Mucosa of rectum (tissue), 2 donors: Measurements from ENCODE around the gene TIGD7.
A peak's percentile ranks its signal among the peaks of the same experiment; 100 is the strongest.

Experiments
- H3K27ac ChIP-seq, 2 donors: one replicate each; pipeline ENCODE4 v1.7.0; 2013; ENCODE audit warnings: inconsistent platforms in 2 of 2, low read depth in 2 of 2, low read length in 2 of 2
- H3K27me3 ChIP-seq, 2 donors: one replicate each; pipeline ENCODE4 v1.7.0; 2013; ENCODE audit warnings: low read length in 2 of 2; ENCODE audit not compliant: control insufficient read depth in 2 of 2, insufficient read depth in 2 of 2
- H3K36me3 ChIP-seq, 2 donors: one replicate each; pipeline ENCODE4 v1.7.0; 2013; ENCODE audit warnings: low read length in 2 of 2; ENCODE audit not compliant: control insufficient read depth in 2 of 2, insufficient read depth in 2 of 2
- H3K4me1 ChIP-seq, 2 donors: one replicate each; pipeline ENCODE4 v1.7.0; 2013; ENCODE audit warnings: low read length in 2 of 2, mild to moderate bottlenecking in 1 of 2; ENCODE audit not compliant: control insufficient read depth in 2 of 2, insufficient read depth in 2 of 2
- H3K4me3 ChIP-seq, 2 donors: one replicate each; pipeline ENCODE4 v1.7.0; 2013; ENCODE audit warnings: low read length in 2 of 2
- H3K9ac ChIP-seq, 2 donors: one replicate each; pipeline ENCODE4 v1.7.0; 2013; ENCODE audit warnings: low read length in 2 of 2, low read depth in 1 of 2, mild to moderate bottlenecking in 1 of 2
- H3K9me3 ChIP-seq, 2 donors: one replicate each; pipeline ENCODE4 v1.7.0; 2013; ENCODE audit warnings: low read length in 2 of 2; ENCODE audit not compliant: control insufficient read depth in 2 of 2
- donor health status: healthy.
- donor health status: Normal muscosa, but diverticular disease.

The TIGD7 gene

DNA sequence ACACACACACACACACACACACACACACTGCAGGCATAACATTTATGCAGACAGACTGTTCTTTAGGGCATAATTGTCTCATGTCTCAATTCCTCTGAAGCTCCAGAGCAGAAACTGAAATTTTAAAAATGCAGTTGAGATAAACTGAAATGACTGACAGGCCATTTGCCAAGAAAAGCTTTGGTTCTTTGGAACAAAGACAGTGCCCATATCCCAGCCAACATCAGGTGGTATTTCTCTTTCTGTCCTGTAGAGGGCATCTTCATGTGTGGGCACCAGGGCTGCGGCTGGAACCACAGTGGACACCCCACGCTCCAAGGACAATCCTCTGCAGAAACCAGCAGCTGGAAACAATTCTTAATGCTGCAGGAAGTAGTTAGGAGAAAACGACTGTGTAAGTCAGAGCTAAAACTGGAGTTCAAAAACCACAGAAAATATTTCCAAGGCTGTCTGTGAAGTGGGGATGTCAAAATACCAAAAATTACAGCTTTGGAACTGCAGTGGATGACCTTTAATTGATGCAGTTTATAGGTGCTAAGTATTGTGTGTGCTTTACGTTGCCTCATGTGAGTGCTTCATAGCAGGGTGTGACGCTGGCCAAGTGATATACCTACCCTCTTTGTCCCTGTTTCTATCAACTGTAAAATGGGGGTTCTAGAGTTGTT, 38.2 kb downstream of the TIGD7 start:
- Histone ChIP-seq H3K9ac (no peak overlapping the region), H3K27ac (no peak overlapping the region), H3K4me3 (no peak overlapping the region), H3K4me1 (peaks cover 5 to 10% of the 10 kb centered on the region in 2 donors), H3K27me3 (no peaks in the 10 kb centered on the region), H3K36me3 (peaks cover 4 to 5% of the 10 kb centered on the region in 2 donors), H3K9me3 (no peaks in the 10 kb centered on the region)

DNA sequence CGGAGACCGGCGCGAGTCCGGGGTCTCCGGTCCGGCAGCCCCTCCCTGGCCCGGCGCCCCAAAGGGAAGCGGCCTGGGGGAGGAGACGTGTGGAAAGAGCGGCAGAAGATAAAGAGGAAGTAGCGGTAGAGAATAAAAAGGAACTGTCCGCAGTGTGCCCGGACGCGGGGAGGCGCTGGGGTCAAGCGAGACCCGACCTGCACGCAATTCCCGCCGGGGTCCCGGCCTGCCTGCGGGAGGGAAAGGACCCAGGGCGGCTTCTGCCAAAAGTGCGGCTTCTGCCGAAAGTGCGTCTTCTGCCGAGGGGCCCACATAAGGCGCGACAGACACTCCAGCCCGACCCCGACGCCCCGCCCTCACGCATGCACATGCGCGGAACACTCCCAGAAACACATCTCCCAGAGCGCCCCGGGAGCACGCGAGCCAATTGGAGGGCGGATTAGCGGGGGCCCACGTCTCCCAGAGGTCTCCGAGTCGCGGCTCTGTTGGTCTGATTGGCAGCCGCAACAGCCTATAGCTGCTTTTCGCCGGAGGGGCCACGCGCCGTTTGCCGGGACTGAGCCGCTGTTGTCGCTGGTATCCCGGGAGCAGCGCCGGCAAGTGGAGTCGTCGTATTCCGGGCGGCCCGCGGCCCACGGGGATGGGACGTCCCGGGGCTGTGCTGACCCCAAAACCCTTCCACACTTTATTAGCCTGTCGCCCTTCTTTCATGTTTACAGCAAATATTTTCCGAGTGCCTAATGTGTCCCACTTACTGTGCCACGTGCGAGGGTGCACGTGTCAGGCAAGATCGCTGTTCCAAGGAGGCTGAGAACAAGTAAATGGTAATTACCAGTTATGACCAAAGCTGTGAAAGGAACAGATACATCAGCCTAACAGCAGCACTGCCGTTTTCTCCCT, 40.8 kb downstream of the TIGD7 start:
- Histone ChIP-seq H3K4me3 (peak overlapping the region; percentile 90), H3K9me3 (no peaks in the 10 kb centered on the region), H3K27me3 (no peaks in the 10 kb centered on the region), H3K9ac (peak overlapping the region; percentile 84 to 95), H3K4me1 (peaks cover 5 to 10% of the 10 kb centered on the region in 2 donors), H3K27ac (peak overlapping the region; percentile 99 to 100), H3K36me3 (peaks cover 4 to 5% of the 10 kb centered on the region in 2 donors)

DNA sequence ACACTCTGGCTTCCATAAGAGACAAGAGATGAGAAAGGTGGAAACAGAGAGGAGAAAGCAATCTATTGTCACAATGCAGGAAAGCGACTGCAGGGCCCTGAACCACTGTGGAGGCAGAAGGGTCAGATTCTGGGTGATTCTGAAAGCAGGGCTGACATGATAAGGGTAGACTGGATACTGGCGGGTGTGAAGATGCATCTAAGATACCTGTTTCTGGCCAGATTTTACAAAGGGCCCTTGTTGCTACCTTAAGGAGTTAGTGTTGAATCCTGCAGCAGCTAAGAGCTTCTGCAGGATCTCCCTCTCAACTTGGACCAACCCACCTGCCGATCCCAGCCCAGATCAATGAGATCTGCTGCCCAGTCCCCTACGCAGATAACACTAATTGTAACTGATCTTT, 42.7 kb downstream of the TIGD7 start:
- no peaks in the 10 kb centered on the region for H3K9me3 ChIP-seq
- H3K4me1 ChIP-seq = peaks cover 5 to 10% of the 10 kb centered on the region in 2 donors
- H3K27ac ChIP-seq = no peak overlapping the region
- no peak overlapping the region for H3K4me3 ChIP-seq
- H3K27me3 ChIP-seq = no peaks in the 10 kb centered on the region
- peaks cover 0 to 4% of the 10 kb centered on the region in 2 donors for H3K36me3 ChIP-seq
- H3K9ac ChIP-seq = no peak overlapping the region

DNA sequence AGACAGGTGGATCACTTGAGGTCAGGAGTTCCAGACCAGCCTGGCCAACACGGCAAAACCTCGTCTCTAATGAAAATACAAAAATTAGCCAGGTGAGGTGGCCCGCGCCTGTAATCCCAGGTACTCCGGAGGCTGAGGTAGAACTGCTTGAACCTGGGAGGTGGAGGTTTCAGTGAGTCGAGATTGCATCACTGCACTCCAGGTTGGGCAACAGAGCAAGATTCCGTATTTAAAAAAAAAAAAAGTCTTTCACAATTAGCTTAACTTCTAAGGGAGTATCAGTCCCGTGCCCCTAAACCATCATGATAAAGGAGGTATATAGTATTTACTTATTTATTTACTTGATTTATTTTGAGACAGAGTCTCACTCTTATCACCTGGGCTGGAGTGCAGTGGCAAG, 45.4 kb downstream of the TIGD7 start:
- Histone ChIP-seq H3K9ac (no peak overlapping the region), H3K4me1 (peaks cover 3 to 9% of the 10 kb centered on the region in 2 donors), H3K4me3 (no peak overlapping the region), H3K9me3 (no peaks in the 10 kb centered on the region), H3K36me3 (no peaks in the 10 kb centered on the region), H3K27ac (no peak overlapping the region), H3K27me3 (peaks cover 0 to 3% of the 10 kb centered on the region in 2 donors)

DNA sequence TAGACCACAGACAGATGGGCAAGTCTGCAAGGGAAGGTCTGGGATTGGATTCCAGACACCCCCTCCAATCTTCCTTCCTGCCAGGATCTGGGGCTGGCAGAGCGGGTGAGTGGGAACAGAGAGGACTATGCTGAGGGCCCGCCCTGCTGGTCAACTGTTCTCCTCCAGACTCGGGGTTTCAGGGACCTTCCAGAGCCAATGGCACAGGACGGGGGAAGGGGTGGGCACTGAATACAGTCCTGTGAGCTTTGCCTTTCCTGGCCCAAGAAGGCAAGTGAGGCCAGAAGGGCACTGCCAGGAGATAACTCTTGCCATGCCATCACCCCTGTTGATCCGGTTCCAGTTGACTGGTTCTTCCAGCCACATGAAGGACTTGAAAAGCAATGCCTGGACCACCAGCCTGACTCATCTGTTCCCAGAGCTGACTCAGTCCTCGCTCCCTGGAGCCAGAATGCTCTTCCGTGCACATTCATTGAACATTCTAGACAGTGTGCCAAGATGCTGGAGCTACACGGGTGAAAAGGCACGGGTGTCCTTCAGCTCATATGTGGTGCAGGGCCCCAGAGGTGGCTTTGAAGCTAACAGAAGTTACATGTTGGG, 48.3 kb downstream of the TIGD7 start:
- H3K27ac ChIP-seq = no peak overlapping the region
- H3K27me3 ChIP-seq = peaks cover 0 to 3% of the 10 kb centered on the region in 2 donors
- no peak overlapping the region for H3K4me3 ChIP-seq

DNA sequence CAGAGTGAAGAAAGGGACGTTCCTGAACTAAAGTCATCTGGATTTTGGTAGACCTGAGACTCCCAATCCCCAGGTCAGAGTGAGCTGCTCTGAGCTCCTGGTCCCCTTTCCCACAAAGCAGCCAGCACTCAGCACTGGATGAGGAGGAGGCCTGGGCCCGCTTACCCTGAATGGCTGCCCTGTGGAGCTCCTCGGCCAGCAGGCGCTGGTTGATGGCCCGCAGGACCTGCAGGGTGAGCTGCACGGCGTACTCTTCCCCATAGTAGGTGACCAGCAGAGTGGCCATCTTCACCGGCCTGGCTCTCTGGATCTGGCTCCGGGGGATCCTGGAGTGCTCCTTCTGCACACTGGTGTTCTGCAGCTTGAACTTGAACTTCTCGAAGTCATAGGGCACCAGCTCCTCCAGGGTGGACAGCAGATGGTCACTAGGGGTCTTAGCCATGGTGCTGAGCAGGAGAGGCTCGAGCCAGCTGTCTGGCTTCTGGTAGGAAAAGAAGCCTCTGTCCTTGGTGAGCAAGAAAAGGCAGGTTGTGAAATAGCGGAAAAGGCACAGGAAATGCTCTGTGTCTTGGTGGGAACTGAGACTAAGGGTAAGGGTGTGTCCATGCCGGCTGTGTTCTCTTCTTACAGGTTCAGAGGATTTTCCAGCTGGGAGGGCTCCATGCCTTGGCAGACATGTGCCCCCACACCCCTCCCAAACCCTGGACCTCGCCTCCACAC, 48.9 kb downstream of the TIGD7 start, which contains the start of gene MEFV:
Gene MEFV, minus strand, starts transcription at position 488 of the 720 bp plus-strand sequence. Its CDS starts 46 bp downstream, at position 442.
- no peak within 1 kb of the TSS for H3K9ac ChIP-seq
- peaks cover 0 to 3% of the 10 kb centered on the region in 2 donors for H3K27me3 ChIP-seq
- no peaks in the 10 kb centered on the region for H3K4me1 ChIP-seq
- no peaks in the 10 kb centered on the region for H3K36me3 ChIP-seq
- H3K9me3 ChIP-seq = no peaks in the 10 kb centered on the region
- no peak within 1 kb of the TSS for H3K4me3 ChIP-seq
- H3K27ac ChIP-seq = no peak within 1 kb of the TSS

More for the DNA sequence above, 48.3 kb downstream of the TIGD7 start:
- no peak overlapping the region for H3K9ac ChIP-seq
- no peaks in the 10 kb centered on the region for H3K36me3 ChIP-seq
- no peaks in the 10 kb centered on the region for H3K9me3 ChIP-seq
- H3K4me1 ChIP-seq = no peaks in the 10 kb centered on the region

DNA sequence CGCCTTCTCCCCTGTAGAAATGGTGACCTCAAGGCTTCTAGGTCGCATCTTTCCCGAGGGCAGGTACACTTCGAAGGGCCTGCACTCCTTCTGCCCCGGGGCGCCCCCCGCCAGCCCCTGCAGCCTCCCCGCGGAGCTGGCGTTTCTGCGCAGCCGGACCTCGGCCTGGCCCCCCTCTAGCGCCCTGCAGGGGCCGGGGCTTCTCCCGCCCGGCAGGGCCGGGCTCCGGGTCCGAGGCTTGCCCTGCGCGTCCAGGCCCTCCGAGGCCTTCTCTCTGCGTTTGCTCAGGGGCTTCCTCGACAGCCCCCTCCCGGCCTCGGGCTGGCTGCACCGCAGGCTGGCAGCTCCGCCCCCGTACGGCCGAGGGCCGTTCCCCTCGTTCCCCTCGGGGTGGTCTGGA, 50.9 kb downstream of the TIGD7 start:
- Histone ChIP-seq H3K9ac (no peak overlapping the region), H3K4me3 (no peak overlapping the region), H3K27ac (no peak overlapping the region), H3K36me3 (no peaks in the 10 kb centered on the region), H3K9me3 (no peaks in the 10 kb centered on the region), H3K4me1 (no peaks in the 10 kb centered on the region), H3K27me3 (peaks cover 0 to 3% of the 10 kb centered on the region in 2 donors)

DNA sequence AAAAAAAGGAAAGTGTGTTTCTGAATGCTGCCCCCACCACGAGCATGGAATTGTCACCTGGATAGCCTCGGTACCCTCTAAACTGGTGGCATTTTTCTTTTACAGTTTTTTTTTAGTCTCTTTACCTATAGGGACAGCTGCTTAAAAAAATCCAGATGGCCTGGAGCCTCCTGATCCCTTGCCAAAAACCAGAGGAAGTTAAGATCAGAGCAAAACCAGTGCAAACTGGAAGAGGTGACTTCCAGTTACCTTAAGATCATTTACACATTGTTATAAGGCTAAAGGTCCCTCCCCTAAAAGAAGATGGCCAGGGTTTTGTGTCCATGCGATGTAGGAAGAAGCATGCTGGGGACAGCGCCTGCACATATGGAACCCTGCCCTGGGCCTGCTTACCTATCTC, 52.3 kb downstream of the TIGD7 start:
- peaks cover 0 to 3% of the 10 kb centered on the region in 2 donors for H3K27me3 ChIP-seq

DNA sequence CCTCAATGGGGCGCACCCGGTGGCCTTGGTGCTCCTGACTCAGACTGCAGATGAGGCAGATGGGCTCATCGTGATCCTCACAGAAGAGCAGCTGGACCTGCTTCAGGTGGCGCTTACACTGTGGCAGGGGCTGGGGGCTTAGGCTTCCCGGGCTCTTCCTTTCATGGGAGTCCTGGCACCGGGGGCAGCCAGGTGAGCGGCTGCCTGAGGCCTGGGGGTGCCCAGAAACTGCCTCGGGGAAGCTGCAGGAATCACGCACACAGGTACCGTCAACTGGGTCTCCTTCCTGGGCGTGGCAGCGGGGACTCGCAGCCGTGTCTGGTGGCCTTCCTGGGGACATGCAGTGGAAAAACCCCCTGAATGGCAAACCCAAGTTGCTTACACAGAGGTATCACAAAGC, 55.8 kb downstream of the TIGD7 start:
- H3K27ac ChIP-seq = no peak overlapping the region
- H3K4me1 ChIP-seq = no peaks in the 10 kb centered on the region
- no peaks in the 10 kb centered on the region for H3K36me3 ChIP-seq
- H3K9me3 ChIP-seq = no peaks in the 10 kb centered on the region
- no peak overlapping the region for H3K4me3 ChIP-seq
- H3K27me3 ChIP-seq = no peaks in the 10 kb centered on the region
- no peak overlapping the region for H3K9ac ChIP-seq

More for the DNA sequence above, 52.3 kb downstream of the TIGD7 start:
- H3K27ac ChIP-seq = no peak overlapping the region
- H3K4me1 ChIP-seq = no peaks in the 10 kb centered on the region
- no peaks in the 10 kb centered on the region for H3K9me3 ChIP-seq
- no peak overlapping the region for H3K9ac ChIP-seq
- H3K36me3 ChIP-seq = no peaks in the 10 kb centered on the region
- H3K4me3 ChIP-seq = no peak overlapping the region
